Calu3 (cell line): ENCODE measurements around the gene PGM1. TPM values are rescaled to one million over a fixed set of nuclear protein-coding genes. Genes with fewer than 3 reads are reported as not detected.

Experiments
- BruUV-seq: library from RNA; stranded (reverse); fragments of 400-500 nt; replicated peaks from 2 replicates; lab custom pipeline; 2021; lab: Mats Ljungman, UMichigan
- CTCF ChIA-PET: fragments of 300-600 bp; sonication (Branson Sonifier 250); formaldehyde crosslinking; loops from one replicate; lab custom pipeline; 2022; ENCODE audit warnings: antibody characterized with exemption; lab: Charles Lee
- DNase-seq: peaks from one replicate; pipeline ENCODE4 v3.0.0; 2022
- H3K27ac Mint-ChIP-seq: one replicate; pipeline ENCODE4 v1.8.0; 2022; ENCODE audit warnings: mixed read lengths; ENCODE audit not compliant: unreplicated experiment
- H3K27me3 Mint-ChIP-seq: one replicate; pipeline ENCODE4 v1.8.0; 2022; ENCODE audit warnings: mixed read lengths; ENCODE audit not compliant: unreplicated experiment
- H3K36me3 Mint-ChIP-seq: one replicate; pipeline ENCODE4 v1.8.0; 2022; ENCODE audit warnings: mild to moderate bottlenecking, moderate library complexity, mixed read lengths; ENCODE audit not compliant: insufficient read depth, unreplicated experiment
- H3K4me1 Mint-ChIP-seq: one replicate; pipeline ENCODE4 v1.8.0; 2022; ENCODE audit warnings: mild to moderate bottlenecking, low read depth, mixed read lengths; ENCODE audit not compliant: unreplicated experiment
- H3K4me3 Mint-ChIP-seq: one replicate; pipeline ENCODE4 v1.8.0; 2022; ENCODE audit warnings: mild to moderate bottlenecking, low read depth, moderate library complexity, mixed read lengths; ENCODE audit not compliant: unreplicated experiment
- H3K9me3 Mint-ChIP-seq: one replicate; pipeline ENCODE4 v1.8.0; 2022; ENCODE audit warnings: low read depth, mixed read lengths; ENCODE audit not compliant: unreplicated experiment
- CTCF ChIP-seq: fragments of 200-600 bp; IDR thresholded peaks from one replicate; pipeline ENCODE4 v1.8.0; 2022; ENCODE audit warnings: antibody characterized with exemption; ENCODE audit not compliant: unreplicated experiment
- intact Hi-C: fragments of 100-400 bp; cut with micrococcal nuclease; formaldehyde crosslinking; loops from one replicate; pipeline ENCODE4 v1.10.0; 2022; ENCODE audit not compliant: unreplicated experiment
- total RNA-seq: library from RNA; stranded (reverse); gene quantifications from 2 replicates; pipeline ENCODE4 v1.2.3, GENCODE V29; 2022

The PGM1 gene
- total RNA-seq, 1 experiment from 2014 or later: 52.9 TPM

- no peak for DNase-seq
Observed at GRCh38 chr1:63622849-63623566, 29.8 kb downstream of the PGM1 start.

GRCh38 chr1:63623952-63624351 is 30.7 kb downstream of the PGM1 start:
- no peak overlapping the region for H3K4me3 Mint-ChIP-seq
- H3K36me3 Mint-ChIP-seq: no peaks in the 10 kb centered on the region
- no peak overlapping the region for H3K27ac Mint-ChIP-seq
- H3K9me3 Mint-ChIP-seq: peaks cover 2% of the 10 kb centered on the region
- CTCF ChIA-PET: interaction anchor here (0.5 to 0.6 kb wide), 2 partner anchors 57 to 115 kb away, joined by 3 to 5 read pairs; no protein-coding TSS in a partner anchor
- H3K27me3 Mint-ChIP-seq: no peaks in the 10 kb centered on the region
- BruUV-seq: no TSS peak
- no peak for TF ChIP-seq CTCF
- no peak for DNase-seq
- peaks cover 68% of the 10 kb centered on the region for H3K4me1 Mint-ChIP-seq
- intact Hi-C loops: no loop called here

More at GRCh38 chr1:63622849-63623566, 29.8 kb downstream of the PGM1 start:
- TF ChIP-seq CTCF: no peak
- intact Hi-C loops: no loop called here
- Mint-ChIP-seq H3K27me3 (no peaks in the 10 kb centered on the region), H3K4me1 (peaks cover 60% of the 10 kb centered on the region), H3K27ac (no peak overlapping the region), H3K36me3 (no peaks in the 10 kb centered on the region), H3K4me3 (no peak overlapping the region), H3K9me3 (peaks cover 2% of the 10 kb centered on the region)
- BruUV-seq: no TSS peak
- CTCF ChIA-PET: interaction anchor here (0.5 to 0.6 kb wide), 2 partner anchors 56 to 116 kb away, joined by 3 to 5 read pairs; no protein-coding TSS in a partner anchor

- Mint-ChIP-seq H3K4me1 (peaks cover 78% of the 10 kb centered on the region), H3K4me3 (no peak overlapping the region), H3K36me3 (no peaks in the 10 kb centered on the region), H3K9me3 (peaks cover 2% of the 10 kb centered on the region), H3K27ac (peak overlapping the region; percentile 23), H3K27me3 (no peaks in the 10 kb centered on the region)
- CTCF ChIA-PET: interaction anchor here (0.8 to 1.3 kb wide), 3 partner anchors 50 to 620 kb away, joined by 3 to 7 read pairs (median 4); no protein-coding TSS in a partner anchor
- no peak for DNase-seq
- no TSS peak for BruUV-seq
- intact Hi-C loops: no loop called here
- no peak for TF ChIP-seq CTCF
Observed at GRCh38 chr1:63624911-63625310, 31.7 kb downstream of the PGM1 start.

- CTCF ChIA-PET: no interaction called here
Observed at GRCh38 chr1:63626222-63626621, 33.0 kb downstream of the PGM1 start.

More at GRCh38 chr1:63626222-63626621, 33.0 kb downstream of the PGM1 start:
- H3K9me3 Mint-ChIP-seq: peaks cover 2% of the 10 kb centered on the region
- no peaks in the 10 kb centered on the region for H3K36me3 Mint-ChIP-seq
- intact Hi-C loops: no loop called here
- BruUV-seq: no TSS peak
- no peak overlapping the region for H3K27ac Mint-ChIP-seq
- no peak for DNase-seq
- TF ChIP-seq CTCF: no peak
- H3K27me3 Mint-ChIP-seq: no peaks in the 10 kb centered on the region
- H3K4me3 Mint-ChIP-seq: no peak overlapping the region
- peaks cover 76% of the 10 kb centered on the region for H3K4me1 Mint-ChIP-seq
